H1 (cell line): ENCODE data around the gene NXNL2. TPM values are rescaled to one million over a fixed set of nuclear protein-coding genes. Genes with fewer than 3 reads are reported as not detected.
A peak's percentile ranks its signal among the peaks of the same experiment; 100 is the strongest.

Experiments
- CTCF ChIA-PET: fragments of 300-600 bp; sonication (Branson Sonifier 250); formaldehyde crosslinking; loops from one replicate; lab custom pipeline; 2021; ENCODE audit not compliant: partially characterized antibody; lab: Charles Lee
- POLR2A ChIA-PET: fragments of 300-600 bp; sonication (Branson Sonifier 250); formaldehyde crosslinking; loops from one replicate; lab custom pipeline; 2021; ENCODE audit warnings: inconsistent platforms; ENCODE audit not compliant: partially characterized antibody; lab: Charles Lee
- DNase-seq, 2 experiments: peaks; one replicate each; pipeline versions ENCODE4 v3.0.0 to v3.0.0-alpha.2; 2010 to 2022; ENCODE audit warnings: low spot score in 2 of 2, low read depth in 1 of 2, mixed read lengths in 1 of 2
- FAIRE-seq: peaks from 2 replicates; lab custom pipeline; 2011; peaks lifted over from hg19 to GRCh38; lab: Jason Lieb, UNC
- H2AFZ ChIP-seq: 2 replicates; pipeline ENCODE4 v1.8.1; 2012; ENCODE audit warnings: low read length, inconsistent platforms
- H2AK5ac ChIP-seq: 2 replicates; pipeline ENCODE4 v1.6.1; 2013; ENCODE audit warnings: low read depth, low read length
- H2BK120ac ChIP-seq: replicated peaks from 2 replicates; pipeline ENCODE3; 2013; ENCODE audit warnings: low read depth, low read length, inconsistent platforms
- H2BK12ac ChIP-seq: 2 replicates; pipeline ENCODE4 v1.6.1; 2013; ENCODE audit warnings: low read depth, low read length
- H2BK15ac ChIP-seq: 2 replicates; pipeline ENCODE4 v1.6.1; 2013; ENCODE audit warnings: low read length
- H2BK20ac ChIP-seq: 2 replicates; pipeline ENCODE4 v1.6.1; 2013; ENCODE audit warnings: low read length
- H2BK5ac ChIP-seq: 2 replicates; pipeline ENCODE4 v1.6.1; 2013; ENCODE audit warnings: low read depth, low read length
- H3K14ac ChIP-seq: 2 replicates; pipeline ENCODE4 v1.6.1; 2013; ENCODE audit warnings: inconsistent platforms; ENCODE audit not compliant: insufficient read length
- H3K18ac ChIP-seq: 2 replicates; pipeline ENCODE4 v1.6.1; 2013; ENCODE audit warnings: low read length; ENCODE audit errors: extremely low read depth
- H3K23ac ChIP-seq: 2 replicates; pipeline ENCODE4 v1.6.1; 2013; ENCODE audit warnings: inconsistent platforms; ENCODE audit not compliant: insufficient read length
- H3K23me2 ChIP-seq: 2 replicates; pipeline ENCODE4 v1.6.1; 2013; ENCODE audit warnings: low read depth, low read length
- H3K27ac ChIP-seq: 2 replicates; pipeline ENCODE4 v1.6.1; 2011; ENCODE audit warnings: low read depth, low read length, inconsistent platforms
- H3K27me3 ChIP-seq, 4 experiments: replicated peaks in 1 of 4; 1 replicate in 1 of 4; 2 replicates in 3 of 4; pipeline versions ENCODE4 v1.6.1 to v1.8.1; 2011 to 2013; ENCODE audit warnings: low read length in 3 of 4, mild to moderate bottlenecking in 3 of 4, inconsistent platforms in 2 of 4, mixed read lengths in 2 of 4, moderate library complexity in 1 of 4; ENCODE audit not compliant: control insufficient read depth in 3 of 4, insufficient read depth in 3 of 4; ENCODE audit errors: extremely low read depth in 1 of 4
- H3K36me3 ChIP-seq, 4 experiments: 2 replicates each; pipeline versions ENCODE4 v1.6.1 to v1.8.1; 2011 to 2013; ENCODE audit warnings: mild to moderate bottlenecking in 4 of 4, low read length in 3 of 4, moderate library complexity in 2 of 4, control low read depth in 1 of 4, inconsistent platforms in 1 of 4; ENCODE audit not compliant: insufficient read depth in 4 of 4, control insufficient read depth in 2 of 4
- H3K4ac ChIP-seq: replicated peaks from 2 replicates; pipeline ENCODE3; 2013; ENCODE audit warnings: low read length, low read depth, mixed read lengths, inconsistent platforms; ENCODE audit not compliant: insufficient read length
- H3K4me1 ChIP-seq, 4 experiments: replicated peaks in 1 of 4; 1 replicate in 1 of 4; 2 replicates in 3 of 4; pipeline versions ENCODE4 v1.6.1 to v1.8.1; 2011 to 2013; ENCODE audit warnings: low read length in 3 of 4, inconsistent platforms in 2 of 4, mixed read lengths in 1 of 4; ENCODE audit not compliant: insufficient read depth in 4 of 4, control insufficient read depth in 3 of 4
- H3K4me2 ChIP-seq, 2 experiments: 2 replicates each; pipeline versions ENCODE4 v1.6.1 to v1.8.1; 2011 to 2013; ENCODE audit warnings: low read depth in 2 of 2, low read length in 2 of 2, control low read depth in 1 of 2, inconsistent platforms in 1 of 2, mild to moderate bottlenecking in 1 of 2; ENCODE audit not compliant: insufficient read depth in 1 of 2
- H3K4me3 ChIP-seq, 4 experiments: fragments of 200-600, 300-600 bp in 1 of 4; sonication (generic), shearing (Covaris generic), sonication (Bioruptor Twin) in 1 of 4; 2 replicates each; pipeline versions ENCODE4 v1.5.1 to v1.8.1; 2011 to 2016; ENCODE audit warnings: low read length in 4 of 4, low read depth in 3 of 4, control low read depth in 2 of 4, inconsistent platforms in 2 of 4, mild to moderate bottlenecking in 2 of 4, mixed read lengths in 1 of 4, moderate library complexity in 1 of 4; ENCODE audit not compliant: insufficient read depth in 2 of 4; ENCODE audit errors: extremely low read depth in 1 of 4
- H3K56ac ChIP-seq: replicated peaks from 2 replicates; pipeline ENCODE3; 2013; ENCODE audit warnings: low read depth, mild to moderate bottlenecking, mixed read lengths, low read length, inconsistent platforms; ENCODE audit not compliant: insufficient read length
- H3K79me1 ChIP-seq: 2 replicates; pipeline ENCODE4 v1.6.1; 2013; ENCODE audit warnings: low read depth, low read length, control low read depth
- H3K79me2 ChIP-seq, 2 experiments: 2 replicates each; pipeline versions ENCODE4 v1.6.1 to v1.8.1; 2012 to 2013; ENCODE audit warnings: low read length in 2 of 2, mild to moderate bottlenecking in 2 of 2, inconsistent platforms in 1 of 2; ENCODE audit not compliant: insufficient read depth in 2 of 2, control insufficient read depth in 1 of 2
- H3K9ac ChIP-seq, 4 experiments: replicated peaks in 1 of 4; 1 replicate in 1 of 4; 2 replicates in 3 of 4; pipeline versions ENCODE4 v1.6.1 to v1.8.1; 2011 to 2013; ENCODE audit warnings: low read depth in 3 of 4, low read length in 3 of 4, control low read depth in 2 of 4, mild to moderate bottlenecking in 2 of 4, moderate library complexity in 2 of 4, inconsistent platforms in 1 of 4; ENCODE audit errors: extremely low read depth in 1 of 4
- H3K9me3 ChIP-seq, 2 experiments: 2 replicates each; pipeline versions ENCODE4 v1.6.1 to v1.8.1; 2012 to 2013; ENCODE audit warnings: mild to moderate bottlenecking in 2 of 2, moderate library complexity in 2 of 2, control low read depth in 1 of 2, inconsistent platforms in 1 of 2, low read depth in 1 of 2, low read length in 1 of 2, mixed read lengths in 1 of 2; ENCODE audit not compliant: insufficient read depth in 2 of 2
- H4K20me1 ChIP-seq, 2 experiments: replicated peaks in 1 of 2; 2 replicates each; pipeline versions ENCODE3 to v1.8.1; 2011 to 2013; ENCODE audit warnings: inconsistent platforms in 2 of 2, low read length in 2 of 2, mild to moderate bottlenecking in 1 of 2; ENCODE audit not compliant: insufficient read depth in 2 of 2, control insufficient read depth in 1 of 2
- H4K5ac ChIP-seq: 2 replicates; pipeline ENCODE4 v1.6.1; 2013; ENCODE audit warnings: low read length, low read depth, mixed read lengths, inconsistent platforms; ENCODE audit not compliant: insufficient read length
- H4K8ac ChIP-seq: 2 replicates; pipeline ENCODE4 v1.8.0; 2013; ENCODE audit warnings: mild to moderate bottlenecking, moderate library complexity, low read length, inconsistent platforms; ENCODE audit not compliant: insufficient read depth; ENCODE audit errors: extremely low read depth
- H4K91ac ChIP-seq: replicated peaks from 2 replicates; pipeline ENCODE3; 2013; ENCODE audit warnings: low read length, mixed read lengths, inconsistent platforms; ENCODE audit not compliant: insufficient read length
- ATF3 ChIP-seq: IDR thresholded peaks from 2 replicates; pipeline ENCODE4 v1.6.1; 2011; ENCODE audit warnings: low read depth, mild to moderate bottlenecking, low read length; ENCODE audit not compliant: insufficient read depth
- BACH1 ChIP-seq: IDR thresholded peaks from 2 replicates; pipeline ENCODE4 v1.6.1; 2012; ENCODE audit warnings: low read length, improper control_type of control experiment
- CBX8 ChIP-seq: fragments of 300-800, 300-1000 bp; sonication (generic); IDR thresholded peaks from 2 replicates; pipeline ENCODE4 v1.7.1; 2016; ENCODE audit warnings: low read depth, low read length, borderline replicate concordance
- CEBPB ChIP-seq: IDR thresholded peaks from 2 replicates; pipeline ENCODE4 v1.6.1; 2012; ENCODE audit warnings: low read depth, low read length
- CHD1 ChIP-seq: IDR thresholded peaks from 2 replicates; pipeline ENCODE4 v1.6.1; 2012; ENCODE audit warnings: low read depth, low read length, improper control_type of control experiment
- EGR1 ChIP-seq: IDR thresholded peaks from 2 replicates; pipeline ENCODE4 v1.6.1; 2011; ENCODE audit warnings: low read depth, low read length, borderline replicate concordance
- EP300 ChIP-seq, 2 experiments: IDR thresholded peaks; 1 replicate in 1 of 2; 2 replicates in 1 of 2; pipeline ENCODE4 v1.6.1; 2011 to 2012; ENCODE audit warnings: low read depth in 2 of 2, low read length in 2 of 2, mild to moderate bottlenecking in 2 of 2, borderline replicate concordance in 1 of 2, inconsistent platforms in 1 of 2, moderate library complexity in 1 of 2
- JUN ChIP-seq: IDR thresholded peaks from 2 replicates; pipeline ENCODE4 v1.6.1; 2011; ENCODE audit warnings: low read depth, mild to moderate bottlenecking, improper control_type of control experiment, low read length
- POLR2A ChIP-seq, 2 experiments: IDR thresholded peaks; 1 replicate in 1 of 2; 2 replicates in 1 of 2; pipeline ENCODE4 v1.6.1; 2011; ENCODE audit warnings: low read depth in 2 of 2, low read length in 2 of 2, mild to moderate bottlenecking in 2 of 2; ENCODE audit errors: control extremely low read depth in 1 of 2
- POLR2AphosphoS5 ChIP-seq: IDR thresholded peaks from 2 replicates; pipeline ENCODE4 v1.6.1; 2011; ENCODE audit warnings: low read depth, low read length
- RNF2 ChIP-seq: fragments of 200-900, 300-1000 bp; sonication (generic); IDR thresholded peaks from 2 replicates; pipeline ENCODE4 v1.7.1; 2016; ENCODE audit warnings: borderline replicate concordance, low read depth, mild to moderate bottlenecking, antibody characterized with exemption, low read length; ENCODE audit not compliant: poor library complexity, severe bottlenecking; ENCODE audit errors: missing control alignments
- SIN3A ChIP-seq, 2 experiments: IDR thresholded peaks in 1 of 2; conservative IDR thresholded peaks in 1 of 2; 2 replicates each; pipeline ENCODE4 v1.6.1; 2011 to 2012; ENCODE audit warnings: low read length in 2 of 2, improper control_type of control experiment in 1 of 2, low read depth in 1 of 2, mild to moderate bottlenecking in 1 of 2
- SP4 ChIP-seq: IDR thresholded peaks from 2 replicates; pipeline ENCODE4 v1.6.1; 2012; ENCODE audit warnings: low read length, inconsistent platforms
- ZNF274 ChIP-seq: IDR thresholded peaks from 2 replicates; pipeline ENCODE4 v1.7.0; 2012; ENCODE audit warnings: low read length, borderline replicate concordance; ENCODE audit errors: extremely low read depth
- WGBS, 2 experiments: shearing (Covaris generic) in 1 of 2; methylation state at CpG; one replicate each; pipeline versions ENCODE4 v1.1.6 to v1.1.7; 2013 to 2015; ENCODE audit warnings: low lambda C conversion rate in 2 of 2, mixed read lengths in 2 of 2, inconsistent platforms in 1 of 2, low coverage in 1 of 2, missing lambda C conversion rate in 1 of 2; ENCODE audit not compliant: insufficient replicate concordance in 2 of 2, insufficient coverage in 1 of 2, insufficient read length in 1 of 2; ENCODE audit errors: extremely low coverage in 1 of 2, missing lambda C conversion rate in 1 of 2; 5-methylcytosine and 5-hydroxymethylcytosine counted together
- polyA plus RNA-seq, 7 experiments: library from polyadenylated mRNA; depleted of rRNA in 3 of 7; stranded (reverse) in 5 of 7; unstranded in 2 of 7; fragments of >200 nt in 5 of 7; fragments of 200-250 nt in 2 of 7; gene quantifications; 1 replicate in 5 of 7; 2 replicates in 1 of 7; 4 replicates in 1 of 7; pipeline versions ENCODE4 v1.2.1 to v1.2.3, GENCODE V29; 2011 to 2013; ENCODE audit warnings: missing spikeins in 2 of 7, mixed read lengths in 2 of 7
- total RNA-seq: library from RNA; stranded (reverse); fragmentation: NEBNext Ultra II Directional; extraction: Animal tissue kit (Norgen Biotek cat#: 25700); gene quantifications from 2 replicates; pipeline ENCODE4 v1.2.1, GENCODE V29; 2021

The NXNL2 gene
- total and polyA plus RNA-seq, 2 of the 8 experiments (the other 6 are each of a cell fraction or from before 2014, with no cell fraction given), result 1.9 to 2.6 TPM

- Histone ChIP-seq H4K91ac (no peak overlapping the region), H3K14ac (no peak overlapping the region), H2BK120ac (no peak overlapping the region), H3K18ac (no peak overlapping the region), H3K9ac (no peak overlapping the region), H3K27me3 (no peaks in the 10 kb centered on the region), H3K9me3 (no peaks in the 10 kb centered on the region), H3K56ac (no peak overlapping the region), H3K4me1 (peaks cover 0 to 3% (median 2%) of the 10 kb centered on the region in 4 experiments; a peak in 3 of 7 replicates), H2AK5ac (no peak overlapping the region), H3K79me1 (no peaks in the 10 kb centered on the region), H4K5ac (no peak overlapping the region), H3K4me2 (no peak overlapping the region), H4K8ac (peak overlapping the region; percentile 14; the same call in 1 of the 2 replicates), H2BK20ac (no peak overlapping the region), H3K4ac (no peak overlapping the region), H3K4me3 (no peak overlapping the region), H2BK5ac (no peak overlapping the region), H2AFZ (no peak overlapping the region), H3K27ac (no peak overlapping the region), H3K23me2 (no peaks in the 10 kb centered on the region), H3K36me3 (no peaks in the 10 kb centered on the region), H3K79me2 (no peaks in the 10 kb centered on the region), H2BK15ac (no peak overlapping the region), H3K23ac (no peak overlapping the region), H2BK12ac (no peak overlapping the region), H4K20me1 (no peaks in the 10 kb centered on the region)
- DNase-seq (no peak), FAIRE-seq (no peak)
- POLR2A ChIA-PET, result interaction anchor here (2.1 kb wide), 1 partner anchor 11 kb away, joined by 7 read pairs; no protein-coding TSS in a partner anchor
- CTCF ChIA-PET, result interaction anchor here (0.6 kb wide), 1 partner anchor 292 kb away, joined by 3 read pairs; no protein-coding TSS in a partner anchor
- WGBS, 2 experiments, result 85% methylated on average over 11 of the region's 11 CpGs; no CpG with 5 or more reads in 1 of the 2 experiments
- no peak for TF ChIP-seq CEBPB
- no peak for TF ChIP-seq RNF2
- TF ChIP-seq CHD1, result no peak
- TF ChIP-seq SIN3A (conservative IDR thresholded peaks at IDR 0.05 in 1 of 2, IDR thresholded peaks at IDR 0.05 in 1 of 2; ENCODE audit: low read depth in 1 of 2, low read length in 2 of 2), result no peak
- no peak for TF ChIP-seq BACH1
- TF ChIP-seq POLR2AphosphoS5, result no peak
- TF ChIP-seq POLR2A (IDR thresholded peaks at IDR 0.05; ENCODE audit: control extremely low read depth in 1 of 2, low read depth in 2 of 2, low read length in 2 of 2), result no peak
- TF ChIP-seq ATF3, result no peak
- no peak for TF ChIP-seq EGR1
- no peak for TF ChIP-seq CBX8
- TF ChIP-seq EP300 (IDR thresholded peaks at IDR 0.05; ENCODE audit: borderline replicate concordance in 1 of 2, low read depth in 2 of 2, low read length in 2 of 2), result no peak
- no peak for TF ChIP-seq SP4
- TF ChIP-seq ZNF274, result no peak
- no peak for TF ChIP-seq JUN
These were observed 9.3 kb downstream of the NXNL2 start for GRCh38 chr9:88544245-88544644.
